ENCODE data around the gene PXYLP1.

The PXYLP1 gene

GRCh38 chr3:141321109-141321497 is 89.5 kb downstream of the PXYLP1 start:
- no peak for DNase-seq

- no peak for DNase-seq
Measured at GRCh38 chr3:141323936-141324704, 92.5 kb downstream of the PXYLP1 start.

DNA sequence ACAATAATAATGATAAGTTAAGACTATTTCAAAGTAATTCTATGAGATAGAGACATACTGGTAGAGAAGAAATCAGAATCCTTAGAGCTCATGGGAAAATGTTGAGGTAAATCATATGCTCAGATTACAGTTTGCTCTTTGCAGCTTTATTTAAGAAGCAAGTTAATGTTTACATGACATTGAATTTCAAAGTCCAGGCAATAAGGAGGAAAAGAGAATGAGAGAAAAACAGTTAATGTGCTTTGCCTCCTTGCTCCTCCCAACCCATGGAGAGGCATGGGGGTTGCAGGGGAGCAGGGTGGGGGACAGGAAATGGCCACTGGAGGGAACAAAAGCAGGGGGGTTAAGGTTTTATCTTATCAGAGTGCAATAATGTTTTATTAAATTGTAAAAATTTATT is 94.5 kb downstream of the PXYLP1 start:
- no peak for DNase-seq

GRCh38 chr3:141326626-141327025 is 95.0 kb downstream of the PXYLP1 start:
- DNase-seq = no peak

DNA sequence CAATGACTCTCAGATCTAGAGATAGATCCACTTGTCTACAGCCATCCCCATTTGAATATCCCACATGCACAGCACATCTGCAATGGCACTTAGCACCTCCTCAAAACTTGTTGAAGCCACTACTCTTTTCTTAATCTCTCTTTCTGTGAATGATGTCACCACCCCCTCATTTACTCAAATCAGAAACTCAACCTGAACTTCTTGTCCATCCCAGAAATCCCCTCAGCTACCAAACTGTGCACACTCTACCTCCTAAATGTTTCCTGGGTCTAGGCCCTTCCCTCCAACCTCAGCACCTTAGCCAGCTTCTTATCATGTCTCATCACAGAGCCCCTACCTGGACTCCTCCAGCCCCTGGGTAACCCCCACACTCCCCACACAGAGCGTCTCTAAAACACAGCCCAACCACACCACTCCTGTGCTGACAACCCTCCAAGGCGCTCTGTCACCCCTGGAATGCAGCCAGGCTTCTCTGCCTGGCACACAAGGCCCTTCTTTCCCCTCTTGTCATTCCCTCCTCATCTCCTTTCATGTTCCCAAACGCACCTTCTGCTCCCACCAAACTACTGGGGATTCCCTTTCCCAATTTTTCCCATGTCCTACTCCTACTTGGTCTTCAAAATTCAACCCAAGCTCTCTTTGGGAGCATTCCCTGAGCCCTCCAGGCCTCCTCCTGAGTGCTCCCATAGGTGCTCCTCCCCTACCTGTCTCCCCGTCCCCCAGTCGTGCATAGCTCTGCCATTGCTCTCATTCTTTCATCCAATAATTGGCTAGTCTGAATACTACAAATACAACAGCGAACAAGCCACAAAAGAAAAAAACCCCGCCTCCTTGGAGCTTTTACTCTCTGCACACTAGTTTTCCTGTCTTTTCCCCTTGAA is 96.9 kb downstream of the PXYLP1 start:
- no peak for DNase-seq

- no peak for DNase-seq
Measured at GRCh38 chr3:141330235-141330634, 98.6 kb downstream of the PXYLP1 start.

DNA sequence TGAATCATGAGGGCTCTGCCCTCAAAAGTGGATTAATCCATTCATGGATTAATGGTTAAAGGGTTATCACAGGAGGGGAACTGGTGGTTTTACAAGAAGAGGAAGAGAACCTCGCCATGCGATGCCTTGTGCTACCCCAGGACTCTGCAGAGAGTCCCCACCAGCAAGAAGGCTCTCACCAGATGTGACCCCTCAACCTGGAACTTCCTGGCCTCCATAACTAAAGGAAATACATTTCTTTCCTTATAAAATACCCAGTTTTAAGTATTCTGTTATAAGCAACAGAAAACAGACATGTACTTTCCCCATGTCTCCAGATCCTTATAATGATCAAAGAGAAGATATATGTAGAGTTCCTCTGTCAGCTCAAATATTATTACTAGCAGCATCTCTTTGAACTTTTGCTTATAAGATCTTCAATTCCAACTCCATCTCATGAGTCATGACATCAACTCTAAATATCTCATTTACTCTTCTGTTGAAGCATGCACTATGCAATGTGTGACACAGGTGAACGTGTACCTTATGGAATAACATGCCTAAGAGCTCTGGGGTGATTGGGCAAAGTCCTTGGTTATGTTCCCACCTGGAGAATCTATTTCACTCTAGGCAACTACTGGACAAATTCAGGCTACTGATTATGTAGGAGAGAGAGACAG is 99.2 kb downstream of the PXYLP1 start:
- DNase-seq = no peak

- peak in 4 of 51 donors; percentile 7 to 60 (median 50) for DNase-seq
Measured at GRCh38 chr3:141331377-141332318, 100.0 kb downstream of the PXYLP1 start.

- no peak for DNase-seq
Measured at GRCh38 chr3:141332416-141332815, 100.8 kb downstream of the PXYLP1 start.

- no peak for DNase-seq
Measured at GRCh38 chr3:141333836-141334626, 102.4 kb downstream of the PXYLP1 start.

DNA sequence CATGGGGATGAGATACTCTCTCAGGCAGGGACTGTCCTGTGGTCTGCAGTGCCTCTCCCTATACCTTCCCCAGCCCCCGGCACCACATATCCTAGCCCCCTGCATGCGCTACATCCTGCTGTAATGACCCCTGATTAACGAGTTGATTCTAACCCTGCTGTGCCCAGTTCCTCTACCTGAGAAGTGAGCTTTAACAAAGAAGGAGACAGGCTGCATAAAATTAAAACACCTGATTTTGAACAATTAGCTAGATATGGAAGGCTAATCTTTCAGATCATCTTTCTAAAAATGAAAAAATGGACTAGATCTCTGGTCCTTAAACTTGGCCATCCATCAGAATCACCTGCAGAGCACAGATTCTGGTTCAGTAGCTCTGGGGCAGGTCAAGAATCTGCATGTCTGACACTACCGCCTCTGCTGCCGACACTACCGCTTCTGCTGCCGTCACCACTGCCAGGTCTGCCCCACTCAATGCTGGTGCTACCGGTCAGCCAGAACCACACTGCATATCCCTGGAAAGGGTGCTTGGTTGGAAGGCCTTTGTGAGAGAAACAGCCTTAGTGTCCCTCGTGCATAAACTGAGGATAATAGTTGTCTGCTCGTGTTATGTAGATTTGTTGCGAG is 103.1 kb downstream of the PXYLP1 start:
- no peak for DNase-seq

DNA sequence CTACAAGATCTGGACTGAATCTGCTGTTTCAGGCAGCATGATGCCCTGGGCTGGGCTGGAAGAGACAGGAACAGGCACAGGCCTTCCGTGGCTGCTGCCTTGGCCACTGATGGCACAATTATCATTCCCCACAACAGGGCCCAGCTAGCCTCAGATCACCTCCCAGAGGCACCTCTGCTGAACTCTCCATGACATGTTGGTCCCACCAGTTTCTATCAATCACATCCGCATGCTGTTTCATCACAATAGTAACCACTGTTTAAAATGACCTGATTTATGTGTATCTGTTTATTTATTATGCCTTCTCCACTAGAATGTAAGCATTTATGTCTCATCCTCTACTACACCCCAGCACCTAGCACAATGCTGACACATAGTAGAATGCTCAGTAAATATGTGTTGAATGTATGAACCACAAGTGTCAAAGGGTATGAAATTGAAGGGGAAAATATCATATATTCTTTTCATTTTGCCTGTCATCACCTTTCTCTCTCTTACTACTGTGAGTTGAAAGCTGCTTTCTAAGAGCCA is 104.0 kb downstream of the PXYLP1 start:
- no peak for DNase-seq

- peak in 3 of 51 donors; percentile 3 to 14 (median 11) for DNase-seq
Measured at GRCh38 chr3:141336672-141337522, 105.3 kb downstream of the PXYLP1 start.

DNA sequence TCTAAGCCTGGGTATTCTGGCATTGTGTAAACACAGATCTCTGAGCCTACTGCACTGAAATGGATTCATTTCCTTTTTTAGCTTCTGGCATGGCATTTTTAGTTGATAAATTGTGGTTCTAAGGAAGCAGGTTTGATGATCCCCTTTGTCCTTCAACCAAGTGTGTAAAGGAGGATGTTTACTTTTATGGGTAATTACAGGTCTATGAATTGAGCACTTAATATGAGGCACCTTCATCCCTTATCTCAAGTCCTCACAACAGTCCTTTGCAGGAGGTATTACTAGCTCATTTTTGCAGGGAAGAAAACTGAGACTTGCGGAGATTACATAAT is 105.9 kb downstream of the PXYLP1 start:
- DNase-seq = no peak

DNA sequence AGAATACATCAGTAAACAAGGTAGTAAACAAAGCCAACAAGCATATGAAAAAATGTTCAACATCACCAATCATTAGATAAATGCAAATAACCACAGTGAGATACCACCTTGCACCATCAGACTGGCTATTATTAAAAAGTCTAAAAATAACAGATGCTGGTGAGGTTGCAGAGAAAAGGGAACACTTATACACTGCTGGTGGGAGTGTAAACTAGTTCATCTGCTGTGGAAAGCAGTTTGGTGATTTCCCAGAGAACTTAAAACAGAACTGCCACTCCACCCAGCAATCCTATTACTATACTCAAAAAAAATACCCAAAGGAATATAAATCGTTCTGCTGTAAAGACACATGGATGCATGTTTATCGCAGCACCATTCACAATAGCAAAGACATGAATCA is 106.4 kb downstream of the PXYLP1 start:
- DNase-seq = no peak

GRCh38 chr3:141338881-141339280 is 107.3 kb downstream of the PXYLP1 start:
- no peak for DNase-seq

DNA sequence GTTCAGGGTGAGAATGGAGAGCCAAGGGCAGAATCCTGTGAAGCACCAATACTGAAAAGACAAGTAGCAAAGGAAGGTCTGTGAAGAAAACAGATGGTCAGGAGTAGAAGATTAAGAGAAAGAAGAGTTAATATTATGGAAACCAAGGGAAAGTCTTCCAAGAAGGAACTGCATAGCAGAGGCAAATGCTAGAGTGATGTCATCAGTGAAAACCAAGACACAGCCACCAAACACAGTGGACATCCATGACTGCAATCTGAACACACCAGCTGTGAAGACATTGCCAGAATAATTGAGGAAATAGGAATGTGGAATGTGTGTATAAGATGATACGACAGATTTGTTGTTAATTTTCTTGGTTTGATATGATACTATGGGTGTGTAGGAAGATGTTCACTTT is 109.9 kb downstream of the PXYLP1 start:
- no peak for DNase-seq

GRCh38 chr3:141342386-141342785 is 110.8 kb downstream of the PXYLP1 start:
- no peak for DNase-seq

- DNase-seq = no peak
Measured at GRCh38 chr3:141343077-141343476, 111.5 kb downstream of the PXYLP1 start.
